Esophagus squamous epithelium (tissue), 4 donors: Measurements from ENCODE around the gene MN1.
A peak's percentile ranks its signal among the peaks of the same experiment; 100 is the strongest.

Experiments
- CTCF ChIP-seq, 6 experiments: fragments of 450-650 bp in 4 of 6; fragments of 200-600 bp in 2 of 6; sonication (generic) in 2 of 6; IDR thresholded peaks; one replicate each; pipeline ENCODE4 v1.5.1; 2016 to 2019; ENCODE audit warnings: antibody characterized with exemption in 6 of 6, mild to moderate bottlenecking in 4 of 6, moderate library complexity in 4 of 6
- POLR2A ChIP-seq, 4 donors: fragments of 450-650 bp; IDR thresholded peaks; one replicate each; pipeline ENCODE4 v1.6.1; 2017; ENCODE audit warnings: antibody characterized with exemption in 4 of 4, mild to moderate bottlenecking in 4 of 4, moderate library complexity in 3 of 4

GRCh38 chr22:27825174-27825573, 23.6 kb upstream of the MN1 start:
- no peak for TF ChIP-seq POLR2A (IDR thresholded peaks at IDR 0.05)
- TF ChIP-seq CTCF (IDR thresholded peaks at IDR 0.05) = peak in 2 of 6 experiments; percentile 15 to 32
